Measurements from ENCODE around the gene NPTX2. TPM values are rescaled to one million over a fixed set of nuclear protein-coding genes. Genes with fewer than 3 reads are reported as not detected.

The NPTX2 gene
- total and polyA plus RNA-seq, 2 experiments from 2014 or later: 8.2 to 24.1 TPM

DNA sequence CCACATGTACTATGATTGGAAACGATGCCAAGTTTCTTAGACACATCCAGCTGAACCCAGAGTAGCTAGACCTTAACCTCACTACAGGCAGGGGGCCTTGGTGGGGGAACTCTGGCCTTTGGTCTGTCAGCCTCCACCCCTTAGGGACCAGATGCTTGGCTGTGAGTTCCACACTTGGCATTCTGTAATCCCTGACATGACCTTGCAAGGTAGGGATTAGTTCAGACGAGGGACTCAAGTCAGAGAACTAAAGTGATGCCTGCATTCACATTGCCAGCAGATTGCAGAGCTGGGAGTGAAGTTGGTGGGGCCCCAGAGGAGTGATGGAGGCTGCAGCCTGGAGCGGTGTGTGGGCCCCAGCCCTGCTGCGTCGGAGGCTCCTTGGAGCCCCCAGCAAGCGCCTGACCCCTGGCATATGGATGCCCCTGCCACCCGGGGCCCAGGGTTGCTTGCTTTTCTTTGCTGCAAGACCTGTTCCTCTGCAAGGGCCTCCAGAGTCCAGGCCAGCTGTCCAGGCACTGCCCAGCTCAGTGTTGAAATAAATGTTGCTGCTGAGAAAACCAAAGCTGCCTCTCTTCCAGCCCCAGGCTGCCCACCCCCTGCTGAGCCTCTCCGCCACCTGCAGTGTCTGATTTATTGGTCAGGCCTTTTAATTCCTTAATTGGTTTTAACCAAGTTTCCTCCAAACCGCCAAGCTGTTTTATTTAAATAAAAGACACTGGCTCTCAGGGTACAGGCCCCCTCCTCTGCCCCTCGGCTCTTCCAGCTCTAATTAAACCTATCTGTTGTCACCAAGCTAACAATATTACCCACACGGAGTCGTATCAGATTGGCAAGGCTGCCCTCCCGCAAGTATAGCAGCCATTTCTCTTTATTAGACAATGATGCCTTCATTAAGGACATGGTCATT, 4.7 kb downstream of the NPTX2 start:
- ATAC-seq (no peak), DNase-seq (ENCODE audit: low spot score) (no peak)
- peaks cover 6% of the 10 kb centered on the region for H4K20me1 ChIP-seq (replicated peaks; ENCODE audit: insufficient read depth)
- H3K4me3 ChIP-seq: no peak overlapping the region
- peaks cover 31% of the 10 kb centered on the region for H3K27me3 ChIP-seq (ENCODE audit: insufficient read depth)
- H3K4me1 Mint-ChIP-seq: peaks cover 17% of the 10 kb centered on the region
- peaks cover 4% of the 10 kb centered on the region; the same call in 2 of the 3 replicates for H3K36me3 Mint-ChIP-seq (ENCODE audit: low read depth)
- TF ChIP-seq EZH2 (IDR thresholded peaks at IDR 0.05; ENCODE audit: low read depth, unreplicated experiment) (no peak), NANOG (IDR thresholded peaks at IDR 0.05; ENCODE audit: borderline replicate concordance) (no peak), JUNB (IDR thresholded peaks at IDR 0.05; ENCODE audit: unreplicated experiment) (no peak), STAT1 (IDR thresholded peaks at IDR 0.05; ENCODE audit: unreplicated experiment) (no peak), ZNF331 (CRISPR knock-in tag; IDR thresholded peaks at IDR 0.05; ENCODE audit: low read depth) (no peak), EZH2phosphoT487 (IDR thresholded peaks at IDR 0.05; ENCODE audit: unreplicated experiment) (no peak), ZNF114 (CRISPR knock-in tag; IDR thresholded peaks at IDR 0.05) (no peak), POLR2AphosphoS5 (IDR thresholded peaks at IDR 0.05; ENCODE audit: low read depth) (no peak)
- TF ChIP-seq, protein P1, sequence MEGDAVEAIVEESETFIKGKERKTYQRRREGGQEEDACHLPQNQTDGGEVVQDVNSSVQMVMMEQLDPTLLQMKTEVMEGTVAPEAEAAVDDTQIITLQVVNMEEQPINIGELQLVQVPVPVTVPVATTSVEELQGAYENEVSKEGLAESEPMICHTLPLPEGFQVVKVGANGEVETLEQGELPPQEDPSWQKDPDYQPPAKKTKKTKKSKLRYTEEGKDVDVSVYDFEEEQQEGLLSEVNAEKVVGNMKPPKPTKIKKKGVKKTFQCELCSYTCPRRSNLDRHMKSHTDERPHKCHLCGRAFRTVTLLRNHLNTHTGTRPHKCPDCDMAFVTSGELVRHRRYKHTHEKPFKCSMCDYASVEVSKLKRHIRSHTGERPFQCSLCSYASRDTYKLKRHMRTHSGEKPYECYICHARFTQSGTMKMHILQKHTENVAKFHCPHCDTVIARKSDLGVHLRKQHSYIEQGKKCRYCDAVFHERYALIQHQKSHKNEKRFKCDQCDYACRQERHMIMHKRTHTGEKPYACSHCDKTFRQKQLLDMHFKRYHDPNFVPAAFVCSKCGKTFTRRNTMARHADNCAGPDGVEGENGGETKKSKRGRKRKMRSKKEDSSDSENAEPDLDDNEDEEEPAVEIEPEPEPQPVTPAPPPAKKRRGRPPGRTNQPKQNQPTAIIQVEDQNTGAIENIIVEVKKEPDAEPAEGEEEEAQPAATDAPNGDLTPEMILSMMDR (conservative IDR thresholded peaks at IDR 0.05; ENCODE audit: low read depth in 2 of 2): no peak
- TF ChIP-seq, protein P2, sequence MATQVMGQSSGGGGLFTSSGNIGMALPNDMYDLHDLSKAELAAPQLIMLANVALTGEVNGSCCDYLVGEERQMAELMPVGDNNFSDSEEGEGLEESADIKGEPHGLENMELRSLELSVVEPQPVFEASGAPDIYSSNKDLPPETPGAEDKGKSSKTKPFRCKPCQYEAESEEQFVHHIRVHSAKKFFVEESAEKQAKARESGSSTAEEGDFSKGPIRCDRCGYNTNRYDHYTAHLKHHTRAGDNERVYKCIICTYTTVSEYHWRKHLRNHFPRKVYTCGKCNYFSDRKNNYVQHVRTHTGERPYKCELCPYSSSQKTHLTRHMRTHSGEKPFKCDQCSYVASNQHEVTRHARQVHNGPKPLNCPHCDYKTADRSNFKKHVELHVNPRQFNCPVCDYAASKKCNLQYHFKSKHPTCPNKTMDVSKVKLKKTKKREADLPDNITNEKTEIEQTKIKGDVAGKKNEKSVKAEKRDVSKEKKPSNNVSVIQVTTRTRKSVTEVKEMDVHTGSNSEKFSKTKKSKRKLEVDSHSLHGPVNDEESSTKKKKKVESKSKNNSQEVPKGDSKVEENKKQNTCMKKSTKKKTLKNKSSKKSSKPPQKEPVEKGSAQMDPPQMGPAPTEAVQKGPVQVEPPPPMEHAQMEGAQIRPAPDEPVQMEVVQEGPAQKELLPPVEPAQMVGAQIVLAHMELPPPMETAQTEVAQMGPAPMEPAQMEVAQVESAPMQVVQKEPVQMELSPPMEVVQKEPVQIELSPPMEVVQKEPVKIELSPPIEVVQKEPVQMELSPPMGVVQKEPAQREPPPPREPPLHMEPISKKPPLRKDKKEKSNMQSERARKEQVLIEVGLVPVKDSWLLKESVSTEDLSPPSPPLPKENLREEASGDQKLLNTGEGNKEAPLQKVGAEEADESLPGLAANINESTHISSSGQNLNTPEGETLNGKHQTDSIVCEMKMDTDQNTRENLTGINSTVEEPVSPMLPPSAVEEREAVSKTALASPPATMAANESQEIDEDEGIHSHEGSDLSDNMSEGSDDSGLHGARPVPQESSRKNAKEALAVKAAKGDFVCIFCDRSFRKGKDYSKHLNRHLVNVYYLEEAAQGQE (IDR thresholded peaks at IDR 0.05; ENCODE audit: unreplicated experiment): no peak
- H3K27ac ChIP-seq (ENCODE audit: low read depth): no peak overlapping the region
- no peak overlapping the region for H3K4me2 ChIP-seq
- H3K9me3 Mint-ChIP-seq: no peaks in the 10 kb centered on the region
- no peaks in the 10 kb centered on the region for H3K36me3 ChIP-seq (ENCODE audit: insufficient read depth)
- H3F3A ChIP-seq (replicated peaks; ENCODE audit: low read depth): no peaks in the 10 kb centered on the region
- no peaks in the 10 kb centered on the region for H3K9me2 ChIP-seq (ENCODE audit: insufficient read depth)
- no peaks in the 10 kb centered on the region for H3K79me2 ChIP-seq (replicated peaks; ENCODE audit: insufficient read depth)
- peaks cover 9% of the 10 kb centered on the region for H3K4me1 ChIP-seq (ENCODE audit: insufficient read depth)
- peaks cover 21% of the 10 kb centered on the region for H3K27me3 Mint-ChIP-seq (ENCODE audit: insufficient read depth, low read depth, poor library complexity)
- H2AFZ ChIP-seq: no peak overlapping the region
- no peak overlapping the region for H3K4me3 Mint-ChIP-seq
- H3K27ac Mint-ChIP-seq: no peak overlapping the region

All from GM23338 (cell line).